HCT116 (cell line): ENCODE data around the gene WDFY2. TPM values are rescaled to one million over a fixed set of nuclear protein-coding genes. Genes with fewer than 3 reads are reported as not detected.

Experiments used
- ATAC-seq: fragments of 200-7000 bp; cut with Tn5 transposase; 2 replicates; pipeline ENCODE4 v1.9.1; 2020; ENCODE audit warnings: mild to moderate bottlenecking, moderate library complexity
- BruUV-seq: library from RNA; stranded (reverse); fragments of 400-500 nt; replicated peaks from 2 replicates; lab custom pipeline; 2021; lab: Mats Ljungman, UMichigan
- CTCF ChIA-PET: fragments of 300-600 bp; sonication (Branson Sonifier 250); formaldehyde crosslinking; loops from one replicate; lab custom pipeline; 2021; ENCODE audit warnings: antibody characterized with exemption; lab: Charles Lee
- POLR2A ChIA-PET: fragments of 300-600, 350-600 bp; sonication (Branson Sonifier 250); formaldehyde crosslinking; loops from one replicate; lab custom pipeline; 2021; ENCODE audit warnings: antibody characterized with exemption; lab: Charles Lee
- RAD21 ChIA-PET, 2 experiments: fragments of 300-600 bp; sonication (Branson Sonifier 250); formaldehyde crosslinking; loops; one replicate each; lab custom pipeline; 2023; ENCODE audit warnings: low total read pairs in 2 of 2; ENCODE audit not compliant: uncharacterized antibody in 2 of 2, unreplicated experiment in 2 of 2, low non-redundant PET in 1 of 2; lab: Charles Lee
- DNase-seq: peaks from one replicate; pipeline ENCODE4 v3.0.0-alpha.2; 2010; ENCODE audit warnings: low read depth, low spot score
- H2AFZ ChIP-seq: fragments of 200-600 bp; shearing (Covaris generic), sonication (generic); 2 replicates; pipeline ENCODE4 v1.6.1; 2017; ENCODE audit warnings: low read depth, mixed run types, mixed read lengths, antibody characterized with exemption, low read length; ENCODE audit not compliant: poor library complexity, severe bottlenecking
- H3K27ac ChIP-seq: 2 replicates; pipeline ENCODE4 v1.5.1; 2012; ENCODE audit warnings: low read depth, low read length
- H3K27me3 ChIP-seq: fragments of 200-600 bp; sonication (generic); 2 replicates; pipeline ENCODE4 v1.6.1; 2016; ENCODE audit warnings: mixed run types, low read length, mixed read lengths; ENCODE audit not compliant: insufficient read depth
- H3K36me3 ChIP-seq, 2 experiments: fragments of 200-500 bp in 1 of 2; fragments of 200-600 bp in 1 of 2; sonication (Bioruptor generic) in 1 of 2; sonication (generic) in 1 of 2; 2 replicates each; pipeline versions ENCODE4 v1.5.1 to v1.6.1; 2014 to 2016; ENCODE audit warnings: low read length in 2 of 2, inconsistent platforms in 1 of 2, mixed read lengths in 1 of 2, mixed run types in 1 of 2; ENCODE audit not compliant: insufficient read depth in 2 of 2, control insufficient read depth in 1 of 2
- H3K4me1 ChIP-seq, 2 experiments: fragments of 200-600 bp in 1 of 2; sonication (generic) in 1 of 2; 2 replicates each; pipeline versions ENCODE4 v1.5.1 to v1.6.1; 2012 to 2017; ENCODE audit warnings: low read length in 2 of 2, inconsistent platforms in 1 of 2, mild to moderate bottlenecking in 1 of 2, mixed read lengths in 1 of 2, mixed run types in 1 of 2, moderate library complexity in 1 of 2; ENCODE audit not compliant: insufficient read depth in 2 of 2, control insufficient read depth in 1 of 2
- H3K4me2 ChIP-seq: fragments of 200-600 bp; sonication (generic); 2 replicates; pipeline ENCODE4 v1.6.1; 2017; ENCODE audit warnings: mixed run types, low read length, mixed read lengths
- H3K4me3 ChIP-seq, 2 experiments: fragments of 200-600 bp in 1 of 2; sonication (generic) in 1 of 2; replicated peaks in 1 of 2; 2 replicates each; pipeline ENCODE4 v1.5.1; 2011 to 2016; ENCODE audit warnings: low read length in 2 of 2, control low read depth in 1 of 2, low read depth in 1 of 2, mild to moderate bottlenecking in 1 of 2, mixed read lengths in 1 of 2, mixed run types in 1 of 2
- H3K79me2 ChIP-seq: fragments of 200-600 bp; sonication (generic); 2 replicates; pipeline ENCODE4 v1.6.1; 2017; ENCODE audit warnings: mild to moderate bottlenecking, mixed run types, low read length, moderate library complexity, mixed read lengths; ENCODE audit not compliant: insufficient read depth
- H3K9ac ChIP-seq: fragments of 200-600 bp; sonication (generic); 2 replicates; pipeline ENCODE4 v1.6.1; 2016; ENCODE audit warnings: low read length, mixed read lengths
- H3K9me2 ChIP-seq: fragments of 200-600 bp; sonication (generic), shearing (Covaris generic); 2 replicates; pipeline ENCODE4 v1.6.1; 2017; ENCODE audit warnings: mixed run types, mild to moderate bottlenecking, moderate library complexity; ENCODE audit not compliant: insufficient read depth
- H3K9me3 ChIP-seq, 2 experiments: fragments of 200-500 bp in 1 of 2; fragments of 200-600 bp in 1 of 2; sonication (Bioruptor generic) in 1 of 2; sonication (generic) in 1 of 2; 2 replicates each; pipeline ENCODE4 v1.6.1; 2014 to 2017; ENCODE audit warnings: low read length in 2 of 2, mixed read lengths in 2 of 2, inconsistent platforms in 1 of 2, low read depth in 1 of 2, mild to moderate bottlenecking in 1 of 2, mixed run types in 1 of 2, moderate library complexity in 1 of 2; ENCODE audit not compliant: control insufficient read depth in 1 of 2, insufficient read depth in 1 of 2
- H4K20me1 ChIP-seq: fragments of 200-600 bp; sonication (generic), shearing (Covaris generic); 2 replicates; pipeline ENCODE4 v1.6.1; 2017; ENCODE audit warnings: mixed run types, mild to moderate bottlenecking, moderate library complexity; ENCODE audit not compliant: insufficient read depth
- CEBPB ChIP-seq: IDR thresholded peaks from 2 replicates; pipeline ENCODE4 v1.6.1; 2012; ENCODE audit warnings: low read depth
- EGR1 ChIP-seq: IDR thresholded peaks from 2 replicates; pipeline ENCODE4 v1.6.1; 2012; ENCODE audit warnings: low read depth
- ELF1 ChIP-seq: IDR thresholded peaks from 2 replicates; pipeline ENCODE4 v1.6.1; 2012; ENCODE audit warnings: low read depth, borderline replicate concordance
- EZH2 ChIP-seq: fragments of 200-600 bp; sonication (generic); IDR thresholded peaks from 2 replicates; pipeline ENCODE4 v1.6.1; 2017; ENCODE audit warnings: antibody characterized with exemption, mixed run types
- EZH2phosphoT487 ChIP-seq: fragments of 200-600 bp; IDR thresholded peaks from 2 replicates; pipeline ENCODE4 v1.6.1; 2018; ENCODE audit warnings: antibody characterized with exemption, borderline replicate concordance
- FOSL1 ChIP-seq: IDR thresholded peaks from 2 replicates; pipeline ENCODE4 v1.6.1; 2012; ENCODE audit warnings: low read depth
- POLR2A ChIP-seq: IDR thresholded peaks from 2 replicates; pipeline ENCODE4 v1.7.0; 2011; ENCODE audit warnings: borderline replicate concordance; ENCODE audit not compliant: insufficient read depth, insufficient read length; ENCODE audit errors: extremely low read depth
- RAD21 ChIP-seq: IDR thresholded peaks from 2 replicates; pipeline ENCODE4 v1.6.1; 2012; ENCODE audit warnings: low read depth, mild to moderate bottlenecking
- SIN3A ChIP-seq: IDR thresholded peaks from 2 replicates; pipeline ENCODE4 v1.6.1; 2012; ENCODE audit warnings: low read depth
- SP1 ChIP-seq: IDR thresholded peaks from 2 replicates; pipeline ENCODE4 v1.6.1; 2012; ENCODE audit warnings: low read depth
- SRF ChIP-seq: IDR thresholded peaks from 2 replicates; pipeline ENCODE4 v1.6.1; 2012; ENCODE audit warnings: low read depth
- ZFX ChIP-seq: fragments of 450-650 bp; IDR thresholded peaks from 2 replicates; pipeline ENCODE4 v1.6.1; 2017
- ZNF274 ChIP-seq: fragments of 200-500 bp; sonication (Bioruptor generic); IDR thresholded peaks from 2 replicates; pipeline ENCODE4 v1.6.1; 2014; ENCODE audit warnings: mild to moderate bottlenecking, low read depth, low read length, inconsistent platforms
- intact Hi-C: fragments of 100-400 bp; cut with micrococcal nuclease; formaldehyde crosslinking; loops from 2 replicates; pipeline ENCODE4 v1.10.0; 2022
- total RNA-seq: library from RNA; stranded (reverse); gene quantifications from one replicate; pipeline ENCODE4 v1.2.1, GENCODE V29; 2021; ENCODE audit not compliant: unreplicated experiment
- TF ChIP-seq, protein P1 (sequence below): IDR thresholded peaks from 2 replicates; pipeline ENCODE4 v1.6.1; 2011; ENCODE audit warnings: mild to moderate bottlenecking, low read length, moderate library complexity; ENCODE audit not compliant: insufficient replicate concordance; ENCODE audit errors: extremely low read depth
- TF ChIP-seq, protein P2 (sequence below): IDR thresholded peaks from 2 replicates; pipeline ENCODE4 v1.6.1; 2012
- TF ChIP-seq, protein P3 (sequence below): IDR thresholded peaks from 2 replicates; pipeline ENCODE4 v1.6.1; 2012
- TF ChIP-seq, protein P4 (sequence below): IDR thresholded peaks from 2 replicates; pipeline ENCODE4 v1.6.1; 2012; ENCODE audit warnings: low read depth
- TF ChIP-seq, protein P5 (sequence below), 3 experiments: fragments of 200-600 bp in 1 of 3; sonication (generic) in 1 of 3; IDR thresholded peaks in 2 of 3; conservative IDR thresholded peaks in 1 of 3; 2 replicates each; pipeline ENCODE4 v1.5.1; 2012 to 2017; ENCODE audit warnings: low read depth in 2 of 3, low read length in 2 of 3, antibody characterized with exemption in 1 of 3, borderline replicate concordance in 1 of 3, control low read depth in 1 of 3, mild to moderate bottlenecking in 1 of 3, mixed read lengths in 1 of 3, mixed run types in 1 of 3, moderate library complexity in 1 of 3; ENCODE audit not compliant: insufficient read depth in 1 of 3

WDFY2 gene
- total RNA-seq, 1 experiment from 2014 or later: 6.1 TPM

DNA sequence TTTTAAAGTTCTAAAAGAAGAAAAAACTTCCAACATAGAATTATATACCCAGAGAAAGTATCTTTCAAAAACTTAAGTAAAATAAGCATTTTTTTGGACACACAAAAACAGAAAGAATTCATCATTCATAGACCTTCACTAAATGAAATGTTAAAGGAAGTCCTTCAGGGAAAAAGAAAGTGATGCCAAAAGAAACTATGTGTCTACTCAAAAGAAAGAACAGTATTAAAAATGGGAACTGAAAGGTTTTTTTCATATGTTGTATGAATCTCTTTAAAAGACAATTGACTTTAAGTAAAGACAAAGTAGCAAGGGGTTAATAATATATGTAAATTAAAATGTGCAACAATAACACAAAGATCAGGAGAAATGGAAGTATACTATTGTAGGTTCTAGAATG lies 123.2 kb downstream of the WDFY2 start:
- CTCF ChIA-PET: no interaction called here

More for the DNA sequence above, 123.2 kb downstream of the WDFY2 start:
- DNase-seq (no peak), ATAC-seq (no peak)
- Histone ChIP-seq H3K27ac (no peak overlapping the region), H3K9ac (no peak overlapping the region), H2AFZ (no peak overlapping the region), H3K4me1 (no peaks in the 10 kb centered on the region), H3K79me2 (no peaks in the 10 kb centered on the region), H3K9me2 (no peaks in the 10 kb centered on the region), H3K36me3 (no peaks in the 10 kb centered on the region), H3K4me3 (no peak overlapping the region), H4K20me1 (no peaks in the 10 kb centered on the region), H3K27me3 (no peaks in the 10 kb centered on the region), H3K9me3 (no peaks in the 10 kb centered on the region), H3K4me2 (no peak overlapping the region)
- intact Hi-C loops: no loop called here
- BruUV-seq: no TSS peak
- no peak for TF ChIP-seq ZFX
- TF ChIP-seq CEBPB: no peak
- no peak for TF ChIP-seq SRF
- TF ChIP-seq, protein P1, sequence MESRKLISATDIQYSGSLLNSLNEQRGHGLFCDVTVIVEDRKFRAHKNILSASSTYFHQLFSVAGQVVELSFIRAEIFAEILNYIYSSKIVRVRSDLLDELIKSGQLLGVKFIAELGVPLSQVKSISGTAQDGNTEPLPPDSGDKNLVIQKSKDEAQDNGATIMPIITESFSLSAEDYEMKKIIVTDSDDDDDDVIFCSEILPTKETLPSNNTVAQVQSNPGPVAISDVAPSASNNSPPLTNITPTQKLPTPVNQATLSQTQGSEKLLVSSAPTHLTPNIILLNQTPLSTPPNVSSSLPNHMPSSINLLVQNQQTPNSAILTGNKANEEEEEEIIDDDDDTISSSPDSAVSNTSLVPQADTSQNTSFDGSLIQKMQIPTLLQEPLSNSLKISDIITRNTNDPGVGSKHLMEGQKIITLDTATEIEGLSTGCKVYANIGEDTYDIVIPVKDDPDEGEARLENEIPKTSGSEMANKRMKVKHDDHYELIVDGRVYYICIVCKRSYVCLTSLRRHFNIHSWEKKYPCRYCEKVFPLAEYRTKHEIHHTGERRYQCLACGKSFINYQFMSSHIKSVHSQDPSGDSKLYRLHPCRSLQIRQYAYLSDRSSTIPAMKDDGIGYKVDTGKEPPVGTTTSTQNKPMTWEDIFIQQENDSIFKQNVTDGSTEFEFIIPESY: no peak
- no peak for TF ChIP-seq SIN3A
- no peak for TF ChIP-seq EZH2
- no peak for TF ChIP-seq RAD21
- no peak for TF ChIP-seq ELF1
- TF ChIP-seq, protein P2, sequence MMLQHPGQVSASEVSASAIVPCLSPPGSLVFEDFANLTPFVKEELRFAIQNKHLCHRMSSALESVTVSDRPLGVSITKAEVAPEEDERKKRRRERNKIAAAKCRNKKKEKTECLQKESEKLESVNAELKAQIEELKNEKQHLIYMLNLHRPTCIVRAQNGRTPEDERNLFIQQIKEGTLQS: no peak
- TF ChIP-seq, protein P3, sequence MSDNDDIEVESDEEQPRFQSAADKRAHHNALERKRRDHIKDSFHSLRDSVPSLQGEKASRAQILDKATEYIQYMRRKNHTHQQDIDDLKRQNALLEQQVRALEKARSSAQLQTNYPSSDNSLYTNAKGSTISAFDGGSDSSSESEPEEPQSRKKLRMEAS: no peak
- TF ChIP-seq, protein P4, sequence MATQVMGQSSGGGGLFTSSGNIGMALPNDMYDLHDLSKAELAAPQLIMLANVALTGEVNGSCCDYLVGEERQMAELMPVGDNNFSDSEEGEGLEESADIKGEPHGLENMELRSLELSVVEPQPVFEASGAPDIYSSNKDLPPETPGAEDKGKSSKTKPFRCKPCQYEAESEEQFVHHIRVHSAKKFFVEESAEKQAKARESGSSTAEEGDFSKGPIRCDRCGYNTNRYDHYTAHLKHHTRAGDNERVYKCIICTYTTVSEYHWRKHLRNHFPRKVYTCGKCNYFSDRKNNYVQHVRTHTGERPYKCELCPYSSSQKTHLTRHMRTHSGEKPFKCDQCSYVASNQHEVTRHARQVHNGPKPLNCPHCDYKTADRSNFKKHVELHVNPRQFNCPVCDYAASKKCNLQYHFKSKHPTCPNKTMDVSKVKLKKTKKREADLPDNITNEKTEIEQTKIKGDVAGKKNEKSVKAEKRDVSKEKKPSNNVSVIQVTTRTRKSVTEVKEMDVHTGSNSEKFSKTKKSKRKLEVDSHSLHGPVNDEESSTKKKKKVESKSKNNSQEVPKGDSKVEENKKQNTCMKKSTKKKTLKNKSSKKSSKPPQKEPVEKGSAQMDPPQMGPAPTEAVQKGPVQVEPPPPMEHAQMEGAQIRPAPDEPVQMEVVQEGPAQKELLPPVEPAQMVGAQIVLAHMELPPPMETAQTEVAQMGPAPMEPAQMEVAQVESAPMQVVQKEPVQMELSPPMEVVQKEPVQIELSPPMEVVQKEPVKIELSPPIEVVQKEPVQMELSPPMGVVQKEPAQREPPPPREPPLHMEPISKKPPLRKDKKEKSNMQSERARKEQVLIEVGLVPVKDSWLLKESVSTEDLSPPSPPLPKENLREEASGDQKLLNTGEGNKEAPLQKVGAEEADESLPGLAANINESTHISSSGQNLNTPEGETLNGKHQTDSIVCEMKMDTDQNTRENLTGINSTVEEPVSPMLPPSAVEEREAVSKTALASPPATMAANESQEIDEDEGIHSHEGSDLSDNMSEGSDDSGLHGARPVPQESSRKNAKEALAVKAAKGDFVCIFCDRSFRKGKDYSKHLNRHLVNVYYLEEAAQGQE: no peak
- no peak for TF ChIP-seq SP1
- TF ChIP-seq POLR2A: no peak
- no peak for TF ChIP-seq EZH2phosphoT487
- TF ChIP-seq EGR1: no peak
- TF ChIP-seq, protein P5, sequence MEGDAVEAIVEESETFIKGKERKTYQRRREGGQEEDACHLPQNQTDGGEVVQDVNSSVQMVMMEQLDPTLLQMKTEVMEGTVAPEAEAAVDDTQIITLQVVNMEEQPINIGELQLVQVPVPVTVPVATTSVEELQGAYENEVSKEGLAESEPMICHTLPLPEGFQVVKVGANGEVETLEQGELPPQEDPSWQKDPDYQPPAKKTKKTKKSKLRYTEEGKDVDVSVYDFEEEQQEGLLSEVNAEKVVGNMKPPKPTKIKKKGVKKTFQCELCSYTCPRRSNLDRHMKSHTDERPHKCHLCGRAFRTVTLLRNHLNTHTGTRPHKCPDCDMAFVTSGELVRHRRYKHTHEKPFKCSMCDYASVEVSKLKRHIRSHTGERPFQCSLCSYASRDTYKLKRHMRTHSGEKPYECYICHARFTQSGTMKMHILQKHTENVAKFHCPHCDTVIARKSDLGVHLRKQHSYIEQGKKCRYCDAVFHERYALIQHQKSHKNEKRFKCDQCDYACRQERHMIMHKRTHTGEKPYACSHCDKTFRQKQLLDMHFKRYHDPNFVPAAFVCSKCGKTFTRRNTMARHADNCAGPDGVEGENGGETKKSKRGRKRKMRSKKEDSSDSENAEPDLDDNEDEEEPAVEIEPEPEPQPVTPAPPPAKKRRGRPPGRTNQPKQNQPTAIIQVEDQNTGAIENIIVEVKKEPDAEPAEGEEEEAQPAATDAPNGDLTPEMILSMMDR (IDR thresholded peaks at IDR 0.05 in 2 of 3, conservative IDR thresholded peaks at IDR 0.05 in 1 of 3; ENCODE audit: borderline replicate concordance in 1 of 3, insufficient read depth in 1 of 3, low read depth in 2 of 3, low read length in 2 of 3): no peak
- no peak for TF ChIP-seq ZNF274
- no peak for TF ChIP-seq FOSL1
- POLR2A ChIA-PET: no interaction called here
- RAD21 ChIA-PET: no interaction called here
